Measurements from ENCODE around the gene CNTRL.
"Not testable (repeated sequence)": the region's sequence is repeated elsewhere in the genome, so short reads cannot be mapped to it uniquely, and the experiment has no call there.

Gene CNTRL

GRCh38 chr9:121071370-121071755 is 3.4 kb upstream of the CNTRL start:
- Histone ChIP-seq H3K36me3 (ENCODE audit: control insufficient read depth in 5 of 5, insufficient read depth in 5 of 5, low read length in 5 of 5) (no peaks in the 10 kb centered on the region), H3K9me3 (ENCODE audit: control insufficient read depth in 5 of 5, low read length in 5 of 5) (peaks cover 0 to 5% (median 0%) of the 10 kb centered on the region in 5 donors), H3K9ac (ENCODE audit: low read length in 5 of 5) (peak overlapping the region in 3 of 5 donors; percentile 48 to 71 (median 71)), H3K27ac (ENCODE audit: low read depth, low read length) (peak overlapping the region; percentile 51), H3K4me3 (ENCODE audit: low read depth in 1 of 5, low read length in 5 of 5) (peak overlapping the region; percentile 64 to 82 (median 76)), H3K4me1 (ENCODE audit: control insufficient read depth in 5 of 5, insufficient read depth in 5 of 5, low read length in 5 of 5) (peaks cover 0 to 38% (median 29%) of the 10 kb centered on the region in 5 donors), H3K27me3 (ENCODE audit: control insufficient read depth in 5 of 5, insufficient read depth in 4 of 5, low read length in 5 of 5) (no peaks in the 10 kb centered on the region)

- Histone ChIP-seq H3K27me3 (ENCODE audit: control insufficient read depth in 5 of 5, insufficient read depth in 4 of 5, low read length in 5 of 5) (no peaks in the 10 kb centered on the region), H3K36me3 (ENCODE audit: control insufficient read depth in 5 of 5, insufficient read depth in 5 of 5, low read length in 5 of 5) (no peaks in the 10 kb centered on the region), H3K27ac (ENCODE audit: low read depth, low read length) (peak overlapping the region; percentile 51), H3K4me3 (ENCODE audit: low read depth in 1 of 5, low read length in 5 of 5) (peak overlapping the region; percentile 64 to 82 (median 76)), H3K9me3 (ENCODE audit: control insufficient read depth in 5 of 5, low read length in 5 of 5) (peaks cover 0 to 5% (median 0%) of the 10 kb centered on the region in 5 donors), H3K4me1 (ENCODE audit: control insufficient read depth in 5 of 5, insufficient read depth in 5 of 5, low read length in 5 of 5) (peaks cover 0 to 38% (median 29%) of the 10 kb centered on the region in 5 donors), H3K9ac (ENCODE audit: low read length in 5 of 5) (peak overlapping the region in 4 of 5 donors; percentile 48 to 71 (median 64))
These were observed 2.9 kb upstream of the CNTRL start for GRCh38 chr9:121071756-121072421.

- peak overlapping the region in 1 of 5 donors; percentile 35 for H3K9ac ChIP-seq (ENCODE audit: low read length in 5 of 5)
- H3K27ac ChIP-seq (ENCODE audit: low read depth, low read length): peak overlapping the region; percentile 51
- peak overlapping the region; percentile 64 to 82 (median 76) for H3K4me3 ChIP-seq (ENCODE audit: low read depth in 1 of 5, low read length in 5 of 5)
These were observed 1.7 kb upstream of the CNTRL start for GRCh38 chr9:121073038-121073437.

GRCh38 chr9:121075251-121076036 is 689 bp downstream of the CNTRL start:
- H3K9me3 ChIP-seq (ENCODE audit: control insufficient read depth in 5 of 5, low read length in 5 of 5): no peaks in the 10 kb centered on the region
- peak overlapping the region; percentile 72 to 94 (median 87) for H3K4me3 ChIP-seq (ENCODE audit: low read depth in 1 of 5, low read length in 5 of 5)
- peaks cover 0 to 3% (median 2%) of the 10 kb centered on the region in 5 donors for H3K36me3 ChIP-seq (ENCODE audit: control insufficient read depth in 5 of 5, insufficient read depth in 5 of 5, low read length in 5 of 5)
- peak overlapping the region; percentile 70 for H3K27ac ChIP-seq (ENCODE audit: low read depth, low read length)
- no peaks in the 10 kb centered on the region for H3K27me3 ChIP-seq (ENCODE audit: control insufficient read depth in 5 of 5, insufficient read depth in 4 of 5, low read length in 5 of 5)
- H3K4me1 ChIP-seq (ENCODE audit: control insufficient read depth in 5 of 5, insufficient read depth in 5 of 5, low read length in 5 of 5): peaks cover 0 to 38% (median 29%) of the 10 kb centered on the region in 5 donors
- H3K9ac ChIP-seq (ENCODE audit: low read length in 5 of 5): peak overlapping the region in 4 of 5 donors; percentile 56 to 83 (median 64)

More at GRCh38 chr9:121073038-121073437, 1.7 kb upstream of the CNTRL start:
- no peaks in the 10 kb centered on the region for H3K27me3 ChIP-seq (ENCODE audit: control insufficient read depth in 5 of 5, insufficient read depth in 4 of 5, low read length in 5 of 5)
- H3K9me3 ChIP-seq (ENCODE audit: control insufficient read depth in 5 of 5, low read length in 5 of 5): no peaks in the 10 kb centered on the region
- no peaks in the 10 kb centered on the region for H3K36me3 ChIP-seq (ENCODE audit: control insufficient read depth in 5 of 5, insufficient read depth in 5 of 5, low read length in 5 of 5)
- peaks cover 0 to 38% (median 29%) of the 10 kb centered on the region in 5 donors for H3K4me1 ChIP-seq (ENCODE audit: control insufficient read depth in 5 of 5, insufficient read depth in 5 of 5, low read length in 5 of 5)

- no peak overlapping the region for H3K4me3 ChIP-seq (ENCODE audit: low read depth in 1 of 5, low read length in 5 of 5)
- no peaks in the 10 kb centered on the region for H3K27me3 ChIP-seq (ENCODE audit: control insufficient read depth in 5 of 5, insufficient read depth in 4 of 5, low read length in 5 of 5)
- peaks cover 8 to 25% (median 16%) of the 10 kb centered on the region in 5 donors for H3K36me3 ChIP-seq (ENCODE audit: control insufficient read depth in 5 of 5, insufficient read depth in 5 of 5, low read length in 5 of 5)
- no peaks in the 10 kb centered on the region for H3K9me3 ChIP-seq (ENCODE audit: control insufficient read depth in 5 of 5, low read length in 5 of 5)
- H3K27ac ChIP-seq (ENCODE audit: low read depth, low read length): no peak overlapping the region
- no peaks in the 10 kb centered on the region for H3K4me1 ChIP-seq (ENCODE audit: control insufficient read depth in 5 of 5, insufficient read depth in 5 of 5, low read length in 5 of 5)
- no peak overlapping the region for H3K9ac ChIP-seq (ENCODE audit: low read length in 5 of 5)
These were observed 7.3 kb downstream of the CNTRL start for GRCh38 chr9:121082075-121082474.

GRCh38 chr9:121085661-121086060 is 10.9 kb downstream of the CNTRL start:
- H3K27me3 ChIP-seq (ENCODE audit: control insufficient read depth in 5 of 5, insufficient read depth in 4 of 5, low read length in 5 of 5): no peaks in the 10 kb centered on the region
- H3K36me3 ChIP-seq (ENCODE audit: control insufficient read depth in 5 of 5, insufficient read depth in 5 of 5, low read length in 5 of 5): peaks cover 8 to 24% (median 16%) of the 10 kb centered on the region in 5 donors
- no peak overlapping the region for H3K9ac ChIP-seq (ENCODE audit: low read length in 5 of 5)
- peaks cover 0 to 5% (median 4%) of the 10 kb centered on the region in 5 donors for H3K4me1 ChIP-seq (ENCODE audit: control insufficient read depth in 5 of 5, insufficient read depth in 5 of 5, low read length in 5 of 5)
- H3K4me3 ChIP-seq (ENCODE audit: low read depth in 1 of 5, low read length in 5 of 5): no peak overlapping the region
- H3K27ac ChIP-seq (ENCODE audit: low read depth, low read length): no peak overlapping the region
- no peaks in the 10 kb centered on the region for H3K9me3 ChIP-seq (ENCODE audit: control insufficient read depth in 5 of 5, low read length in 5 of 5)

- Histone ChIP-seq H3K27me3 (ENCODE audit: control insufficient read depth in 5 of 5, insufficient read depth in 4 of 5, low read length in 5 of 5) (no peaks in the 10 kb centered on the region), H3K9me3 (ENCODE audit: control insufficient read depth in 5 of 5, low read length in 5 of 5) (no peaks in the 10 kb centered on the region), H3K27ac (ENCODE audit: low read depth, low read length) (no peak overlapping the region), H3K36me3 (ENCODE audit: control insufficient read depth in 5 of 5, insufficient read depth in 5 of 5, low read length in 5 of 5) (peaks cover 0 to 5% (median 2%) of the 10 kb centered on the region in 5 donors), H3K4me1 (ENCODE audit: control insufficient read depth in 5 of 5, insufficient read depth in 5 of 5, low read length in 5 of 5) (peaks cover 0 to 5% (median 4%) of the 10 kb centered on the region in 5 donors), H3K4me3 (ENCODE audit: low read depth in 1 of 5, low read length in 5 of 5) (no peak overlapping the region), H3K9ac (ENCODE audit: low read length in 5 of 5) (no peak overlapping the region)
These were observed 13.8 kb downstream of the CNTRL start for GRCh38 chr9:121088576-121088975.

GRCh38 chr9:121090743-121091142 is 16.0 kb downstream of the CNTRL start:
- not testable (repeated sequence) for H3K36me3 ChIP-seq (ENCODE audit: control insufficient read depth in 5 of 5, insufficient read depth in 5 of 5, low read length in 5 of 5); H3K27ac ChIP-seq (ENCODE audit: low read depth, low read length); H3K27me3 ChIP-seq (ENCODE audit: control insufficient read depth in 5 of 5, insufficient read depth in 4 of 5, low read length in 5 of 5); H3K4me3 ChIP-seq (ENCODE audit: low read depth in 1 of 5, low read length in 5 of 5); H3K4me1 ChIP-seq (ENCODE audit: control insufficient read depth in 5 of 5, insufficient read depth in 5 of 5, low read length in 5 of 5); H3K9ac ChIP-seq (ENCODE audit: low read length in 5 of 5); H3K9me3 ChIP-seq (ENCODE audit: control insufficient read depth in 5 of 5, low read length in 5 of 5)

- no peaks in the 10 kb centered on the region for H3K9me3 ChIP-seq (ENCODE audit: control insufficient read depth in 5 of 5, low read length in 5 of 5)
These were observed 20.3 kb downstream of the CNTRL start for GRCh38 chr9:121095057-121095456.

More at GRCh38 chr9:121095057-121095456, 20.3 kb downstream of the CNTRL start:
- no peak overlapping the region for H3K27ac ChIP-seq (ENCODE audit: low read depth, low read length)
- H3K27me3 ChIP-seq (ENCODE audit: control insufficient read depth in 5 of 5, insufficient read depth in 4 of 5, low read length in 5 of 5): no peaks in the 10 kb centered on the region
- H3K4me1 ChIP-seq (ENCODE audit: control insufficient read depth in 5 of 5, insufficient read depth in 5 of 5, low read length in 5 of 5): no peaks in the 10 kb centered on the region
- no peak overlapping the region for H3K9ac ChIP-seq (ENCODE audit: low read length in 5 of 5)
- H3K36me3 ChIP-seq (ENCODE audit: control insufficient read depth in 5 of 5, insufficient read depth in 5 of 5, low read length in 5 of 5): peaks cover 0 to 12% (median 7%) of the 10 kb centered on the region in 5 donors
- no peak overlapping the region for H3K4me3 ChIP-seq (ENCODE audit: low read depth in 1 of 5, low read length in 5 of 5)
